ENCODE measurements around the gene MYRF. TPM values are rescaled to one million over a fixed set of nuclear protein-coding genes. Genes with fewer than 3 reads are reported as not detected.

Gene MYRF
- total and polyA plus RNA-seq, 2 donors (not counting 3 experiments of a cell fraction or from before 2014, with no cell fraction given) = 0.82 to 0.98 TPM

GRCh38 chr11:61752925-61753521 is 587 bp downstream of the MYRF start:
- H3K9me3 ChIP-seq (replicated peaks; ENCODE audit: control insufficient read depth, insufficient read depth, low read length) = no peaks in the 10 kb centered on the region
- CTCF ChIA-PET = interaction anchor here (0.8 to 1.9 kb wide), 6 partner anchors 19 to 194 kb away, joined by 3 to 7 read pairs (median 4); no protein-coding TSS in a partner anchor
- TF ChIP-seq GATA2 (IDR thresholded peaks at IDR 0.05; ENCODE audit: insufficient read depth, insufficient read length, low read depth, low read length) (no peak), FOS (IDR thresholded peaks at IDR 0.05; ENCODE audit: borderline replicate concordance, insufficient read depth, low read length) (no peak), MYC (IDR thresholded peaks at IDR 0.05; ENCODE audit: low read depth, low read length) (no peak), CTCF (IDR thresholded peaks at IDR 0.05; ENCODE audit: extremely low read depth in 1 of 2, insufficient read depth in 1 of 2, low read depth in 1 of 2, low read length in 2 of 2) (no peak), MAX (IDR thresholded peaks at IDR 0.05; ENCODE audit: insufficient read depth, insufficient read length) (no peak)
- dilution Hi-C loops (cut with MboI; ENCODE audit: extremely low pct_ligation_motif_present, low sequenced_read_pairs) (no loop called here), intact Hi-C loops (cut with micrococcal nuclease) (loop anchor here (1.0 kb wide), 1 partner anchor 23 kb away; no protein-coding TSS in a partner anchor)
- no peak for DNase-seq (ENCODE audit: low read depth, low spot score)
- BruUV-seq (replicated peaks) = no TSS peak
- H2AFZ ChIP-seq (ENCODE audit: low read depth, low read length) = peak overlapping the region; percentile 82
- no peak for FAIRE-seq
- H3K79me2 ChIP-seq (ENCODE audit: control insufficient read depth, insufficient read depth, low read length) = no peaks in the 10 kb centered on the region
- no peak overlapping the region for H3K27ac ChIP-seq (ENCODE audit: insufficient read depth, low read depth, low read length)
- peaks cover 12% of the 10 kb centered on the region for H3K4me1 ChIP-seq (ENCODE audit: control insufficient read depth, extremely low read depth, insufficient read depth, low read length)
- no peak overlapping the region for H3K9ac ChIP-seq (replicated peaks; ENCODE audit: extremely low read depth, insufficient read depth, low read length)
- no peaks in the 10 kb centered on the region for H3K36me3 ChIP-seq (ENCODE audit: control insufficient read depth in 2 of 2, extremely low read depth in 1 of 2, insufficient read depth in 2 of 2, low read length in 2 of 2)
- H3K9me1 ChIP-seq (replicated peaks; ENCODE audit: control insufficient read depth, extremely low read depth, insufficient read depth, low read length) = no peaks in the 10 kb centered on the region
- H3K4me2 ChIP-seq (ENCODE audit: insufficient read depth, low read length) = peak overlapping the region; percentile 45
- no peaks in the 10 kb centered on the region for H4K20me1 ChIP-seq (replicated peaks; ENCODE audit: control insufficient read depth, extremely low read depth, insufficient read depth, low read length)
- peak overlapping the region; percentile 9 to 41 (median 34) for H3K4me3 ChIP-seq (replicated peaks in 1 of 3; ENCODE audit: insufficient read depth in 1 of 3, low read depth in 1 of 3, low read length in 3 of 3)
- POLR2A ChIA-PET = no interaction called here
- no peaks in the 10 kb centered on the region for H3K27me3 ChIP-seq (ENCODE audit: control insufficient read depth in 2 of 2, insufficient read depth in 2 of 2, low read length in 2 of 2)
